HepG2 (cell line): ENCODE measurements around the gene NUDT3. TPM values are rescaled to one million over a fixed set of nuclear protein-coding genes. Genes with fewer than 3 reads are reported as not detected.

Experiments used
- ATF4 ChIP-seq, 2 experiments: fragments of 450-650 bp in 1 of 2; sonication (generic) in 1 of 2; formaldehyde crosslinking; IDR thresholded peaks; 2 replicates each; pipeline versions ENCODE4 v1.5.0 to v1.8.0; 2020 to 2022; ENCODE audit warnings: mild to moderate bottlenecking in 1 of 2, missing genetic modification reagents in 1 of 2
- BORCS8-MEF2B ChIP-seq: sonication (generic); formaldehyde crosslinking; IDR thresholded peaks from 2 replicates; pipeline ENCODE4 v1.8.0; 2022; ENCODE audit warnings: mild to moderate bottlenecking, missing genetic modification reagents
- CCAR2 ChIP-seq: fragments of 200-400 bp; formaldehyde crosslinking; optimal IDR thresholded peaks from 2 replicates; pipeline ENCODE3; 2018; ENCODE audit warnings: low read depth, mild to moderate bottlenecking, low read length, moderate library complexity
- DR1 ChIP-seq: sonication (generic); formaldehyde crosslinking; IDR thresholded peaks from 2 replicates; pipeline ENCODE4 v1.8.0; 2021; ENCODE audit warnings: mild to moderate bottlenecking, missing genetic modification reagents, inconsistent platforms
- EED ChIP-seq: sonication (generic); formaldehyde crosslinking; IDR thresholded peaks from 2 replicates; pipeline ENCODE4 v1.5.0; 2020; ENCODE audit warnings: mild to moderate bottlenecking, missing genetic modification reagents
- ERF ChIP-seq: IDR thresholded peaks from 2 replicates; pipeline ENCODE4 v1.6.1; 2018; ENCODE audit warnings: missing biosample characterization, missing genetic modification reagents
- GLMP ChIP-seq: sonication (generic); formaldehyde crosslinking; IDR thresholded peaks from 2 replicates; pipeline ENCODE4 v1.9.0; 2021; ENCODE audit warnings: missing genetic modification reagents, mild to moderate bottlenecking, borderline replicate concordance
- HNRNPL ChIP-seq: fragments of 200-400 bp; formaldehyde crosslinking; IDR thresholded peaks from 2 replicates; pipeline ENCODE4 v1.6.1; 2017; ENCODE audit warnings: mild to moderate bottlenecking, low read depth, low read length
- IKZF5 ChIP-seq: IDR thresholded peaks from 2 replicates; pipeline ENCODE4 v1.6.1; 2018; ENCODE audit warnings: missing genetic modification reagents, mild to moderate bottlenecking, missing compliant biosample characterization
- KLF13 ChIP-seq: sonication (generic); formaldehyde crosslinking; IDR thresholded peaks from 2 replicates; pipeline ENCODE4 v1.4.0; 2020; ENCODE audit warnings: mild to moderate bottlenecking, missing genetic modification reagents
- KLF16 ChIP-seq, 2 experiments: sonication (generic) in 1 of 2; formaldehyde crosslinking in 1 of 2; IDR thresholded peaks; 2 replicates each; pipeline versions ENCODE4 v1.6.1 to v1.8.0; 2016 to 2023; ENCODE audit warnings: missing genetic modification reagents in 2 of 2, missing compliant biosample characterization in 1 of 2
- MAFK ChIP-seq, 2 experiments: IDR thresholded peaks in 1 of 2; conservative IDR thresholded peaks in 1 of 2; 2 replicates each; pipeline ENCODE4 v1.6.1; 2011; ENCODE audit warnings: improper control_type of control experiment in 2 of 2, low read length in 2 of 2
- MAX ChIP-seq: IDR thresholded peaks from 2 replicates; pipeline ENCODE4 v1.6.1; 2012; ENCODE audit warnings: inconsistent platforms
- MED13 ChIP-seq: sonication (generic); formaldehyde crosslinking; IDR thresholded peaks from 2 replicates; pipeline ENCODE4 v1.5.0; 2020; ENCODE audit warnings: missing genetic modification reagents
- RFX3 ChIP-seq: IDR thresholded peaks from 2 replicates; pipeline ENCODE4 v1.6.1; 2016; ENCODE audit warnings: missing biosample characterization, missing genetic modification reagents
- SIX1 ChIP-seq: sonication (generic); formaldehyde crosslinking; IDR thresholded peaks from 2 replicates; pipeline ENCODE4 v1.4.0; 2020; ENCODE audit warnings: missing genetic modification reagents, borderline replicate concordance
- TARDBP ChIP-seq: sonication (generic); formaldehyde crosslinking; IDR thresholded peaks from 2 replicates; pipeline ENCODE4 v1.8.0; 2022; ENCODE audit warnings: mild to moderate bottlenecking, missing genetic modification reagents
- TEAD3 ChIP-seq: optimal IDR thresholded peaks from 2 replicates; pipeline ENCODE3; 2016; ENCODE audit warnings: borderline replicate concordance
- ZBTB33 ChIP-seq: sonication (generic); formaldehyde crosslinking; IDR thresholded peaks from 2 replicates; pipeline ENCODE4 v1.4.0; 2020; ENCODE audit warnings: missing genetic modification reagents
- ZBTB7B ChIP-seq: sonication (generic); formaldehyde crosslinking; IDR thresholded peaks from 2 replicates; pipeline ENCODE4 v1.4.0; 2020; ENCODE audit warnings: missing genetic modification reagents
- ZFYVE20 ChIP-seq: sonication (generic); formaldehyde crosslinking; IDR thresholded peaks from 2 replicates; pipeline ENCODE4 v1.8.0; 2023; ENCODE audit warnings: low read depth, mild to moderate bottlenecking, moderate library complexity, missing genetic modification reagents, borderline replicate concordance
- ZKSCAN8 ChIP-seq: IDR thresholded peaks from 2 replicates; pipeline ENCODE4 v1.6.1; 2016; ENCODE audit warnings: borderline replicate concordance, missing genetic modification reagents, missing compliant biosample characterization
- ZNF552 ChIP-seq: sonication (generic); formaldehyde crosslinking; IDR thresholded peaks from 2 replicates; pipeline ENCODE4 v1.9.0; 2022; ENCODE audit warnings: missing genetic modification reagents, mild to moderate bottlenecking, borderline replicate concordance
- ZNF639 ChIP-seq: conservative IDR thresholded peaks from 2 replicates; pipeline ENCODE4 v1.6.1; 2018; ENCODE audit warnings: missing genetic modification reagents
- ZNF775 ChIP-seq: sonication (generic); formaldehyde crosslinking; IDR thresholded peaks from 2 replicates; pipeline ENCODE4 v1.4.0; 2020; ENCODE audit warnings: missing genetic modification reagents, mild to moderate bottlenecking, moderate library complexity, borderline replicate concordance
- polyA plus RNA-seq, 8 experiments: library from polyadenylated mRNA; depleted of rRNA in 3 of 8; stranded (reverse) in 7 of 8; unstranded in 1 of 8; fragments of >200 nt; fragmentation: Illumina TruSeq in 4 of 8; extraction: Trizol in 4 of 8; gene quantifications; 2 replicates each; pipeline versions ENCODE4 v1.2.1 to v1.2.3, GENCODE V29; 2011 to 2016; ENCODE audit warnings: low read depth in 4 of 8, missing spikeins in 1 of 8, mixed read lengths in 1 of 8; ENCODE audit not compliant: insufficient read depth in 1 of 8
- total RNA-seq, 5 experiments: library from RNA; depleted of rRNA; stranded (reverse); fragments of >200 nt; fragmentation: Illumina TruSeq; extraction: Trizol; gene quantifications; 2 replicates each; pipeline ENCODE4 v1.2.3, GENCODE V29; 2016; ENCODE audit warnings: low read depth in 1 of 5

NUDT3 gene
- total and polyA plus RNA-seq, 2 of the 13 experiments (the other 11 are each of a cell fraction or from before 2014, with no cell fraction given) = 20.2 to 20.6 TPM

GRCh38 chr6:34248198-34248726 lies 144.2 kb downstream of the NUDT3 start (continued):
- TF ChIP-seq ZNF775 (CRISPR knock-in tag) = no peak
- no peak for TF ChIP-seq ATF4 (CRISPR knock-in tag; IDR thresholded peaks at IDR 0.05)
- no peak for TF ChIP-seq ZKSCAN8 (CRISPR knock-in tag)
- TF ChIP-seq TEAD3 (CRISPR knock-in tag) = no peak
- TF ChIP-seq HNRNPL = no peak
- 0 out of 4 replicates have a peak, but pooled peaks of 1 of the 2 experiments have one; percentile 8 for TF ChIP-seq KLF16 (CRISPR knock-in tag; IDR thresholded peaks at IDR 0.05)
- no peak for TF ChIP-seq ZBTB33 (CRISPR knock-in tag)
- TF ChIP-seq MAX = no peak
- TF ChIP-seq CCAR2 = no peak
- TF ChIP-seq DR1 (CRISPR knock-in tag) = no peak
- TF ChIP-seq KLF13 (CRISPR knock-in tag) = peak; percentile 64; the same call in 1 of the 2 replicates
- TF ChIP-seq EED (CRISPR knock-in tag) = no peak
- TF ChIP-seq GLMP (CRISPR knock-in tag) = no peak
- no peak for TF ChIP-seq TARDBP (CRISPR knock-in tag)
- TF ChIP-seq ERF (CRISPR knock-in tag) = no peak
- no peak for TF ChIP-seq BORCS8-MEF2B (CRISPR knock-in tag)
- no peak for TF ChIP-seq MED13 (CRISPR knock-in tag)
- TF ChIP-seq ZNF552 = peak; percentile 75; the same call in 1 of the 2 replicates
- no peak for TF ChIP-seq IKZF5 (CRISPR knock-in tag)
- no peak for TF ChIP-seq ZFYVE20 (CRISPR knock-in tag)
- no peak for TF ChIP-seq MAFK (conservative IDR thresholded peaks at IDR 0.05 in 1 of 2, IDR thresholded peaks at IDR 0.05 in 1 of 2; ENCODE audit: low read length in 2 of 2)
- no peak for TF ChIP-seq ZBTB7B
- no peak for TF ChIP-seq RFX3 (CRISPR knock-in tag)
- no peak for TF ChIP-seq SIX1
- TF ChIP-seq ZNF639 (CRISPR knock-in tag) = no peak
